Keratinocyte (primary cell): ENCODE data around the gene PTK7. TPM values are rescaled to one million over a fixed set of nuclear protein-coding genes. Genes with fewer than 3 reads are reported as not detected.

ENCODE experiments used
- DNase-seq: peaks from one replicate; pipeline ENCODE4 v3.0.0-alpha.2; 2011; ENCODE audit warnings: low read depth, missing footprints, low spot score
- FAIRE-seq: peaks from 2 replicates; lab custom pipeline; 2011; peaks lifted over from hg19 to GRCh38; lab: Jason Lieb, UNC
- H2AFZ ChIP-seq: 2 replicates; pipeline ENCODE4 v1.6.0; 2012; ENCODE audit warnings: low read length, control low read depth, inconsistent platforms; ENCODE audit not compliant: control insufficient read depth
- H3K27ac ChIP-seq: 2 replicates; pipeline ENCODE4 v1.5.1; 2011; ENCODE audit warnings: low read length; ENCODE audit not compliant: control insufficient read depth, insufficient read depth
- H3K27me3 ChIP-seq: 3 replicates; pipeline ENCODE4 v1.6.0; 2011; ENCODE audit warnings: low read length; ENCODE audit not compliant: control insufficient read depth, insufficient read depth; ENCODE audit errors: extremely low read depth
- H3K36me3 ChIP-seq, 2 experiments: 2 replicates in 1 of 2; 3 replicates in 1 of 2; pipeline ENCODE4 v1.5.1; 2011; ENCODE audit warnings: low read length in 2 of 2, mild to moderate bottlenecking in 1 of 2; ENCODE audit not compliant: control insufficient read depth in 2 of 2, insufficient read depth in 2 of 2; ENCODE audit errors: extremely low read depth in 1 of 2
- H3K4me1 ChIP-seq: 3 replicates; pipeline ENCODE4 v1.5.1; 2011; ENCODE audit warnings: low read length; ENCODE audit not compliant: control insufficient read depth, insufficient read depth; ENCODE audit errors: extremely low read depth
- H3K4me2 ChIP-seq: 3 replicates; pipeline ENCODE4 v1.6.0; 2011; ENCODE audit warnings: low read depth, low read length; ENCODE audit not compliant: control insufficient read depth, insufficient read depth; ENCODE audit errors: extremely low read depth
- H3K4me3 ChIP-seq, 3 experiments: fragments of 200-600 bp in 1 of 3; sonication (generic) in 1 of 3; 2 replicates in 2 of 3; 3 replicates in 1 of 3; pipeline ENCODE4 v1.5.1; 2011 to 2016; ENCODE audit warnings: low read length in 3 of 3, mild to moderate bottlenecking in 3 of 3, control low read depth in 2 of 3, inconsistent platforms in 1 of 3, low read depth in 1 of 3, mixed read lengths in 1 of 3, mixed run types in 1 of 3, moderate library complexity in 1 of 3; ENCODE audit not compliant: control insufficient read depth in 2 of 3, insufficient read depth in 2 of 3; ENCODE audit errors: extremely low read depth in 1 of 3
- H3K79me2 ChIP-seq: 2 replicates; pipeline ENCODE4 v1.6.0; 2012; ENCODE audit warnings: low read length; ENCODE audit not compliant: control insufficient read depth, insufficient read depth
- H3K9ac ChIP-seq: 3 replicates; pipeline ENCODE4 v1.6.0; 2011; ENCODE audit warnings: low read length; ENCODE audit not compliant: control insufficient read depth, insufficient read depth; ENCODE audit errors: extremely low read depth
- H3K9me1 ChIP-seq: 3 replicates; pipeline ENCODE4 v1.6.0; 2011; ENCODE audit warnings: low read length; ENCODE audit not compliant: control insufficient read depth, insufficient read depth; ENCODE audit errors: extremely low read depth
- H3K9me3 ChIP-seq: 2 replicates; pipeline ENCODE4 v1.5.1; 2012; ENCODE audit warnings: low read depth, low read length; ENCODE audit not compliant: control insufficient read depth
- H4K20me1 ChIP-seq: 3 replicates; pipeline ENCODE4 v1.6.0; 2011; ENCODE audit warnings: low read length; ENCODE audit not compliant: control insufficient read depth, insufficient read depth; ENCODE audit errors: extremely low read depth
- CTCF ChIP-seq, 3 experiments: IDR thresholded peaks in 1 of 3; conservative IDR thresholded peaks in 1 of 3; optimal IDR thresholded peaks in 1 of 3; 2 replicates in 2 of 3; 3 replicates in 1 of 3; pipeline versions ENCODE3 to v1.5.1; 2011; ENCODE audit warnings: low read length in 3 of 3, mild to moderate bottlenecking in 3 of 3, moderate library complexity in 2 of 3, control low read depth in 1 of 3, inconsistent platforms in 1 of 3; ENCODE audit not compliant: insufficient read depth in 2 of 3; ENCODE audit errors: extremely low read depth in 1 of 3
- EZH2 ChIP-seq: IDR thresholded peaks from one replicate; pipeline ENCODE4 v1.6.1; 2012; ENCODE audit warnings: inconsistent platforms, mild to moderate bottlenecking, low read length, moderate library complexity
- dilution Hi-C: fragments of 300-500 bp; cut with MboI; formaldehyde crosslinking; loops from one replicate; pipeline ENCODE4 v1.7.0; 2020; ENCODE audit warnings: low sequenced_read_pairs; ENCODE audit not compliant: extremely low pct_ligation_motif_present
- polyA plus RNA-seq, 5 experiments: library from polyadenylated mRNA; depleted of rRNA in 3 of 5; stranded (reverse) in 3 of 5; stranded (forward) in 1 of 5; unstranded in 1 of 5; fragments of >200 nt; gene quantifications; 1 replicate in 1 of 5; 2 replicates in 3 of 5; 3 replicates in 1 of 5; pipeline versions ENCODE4 v1.2.1 to v1.2.3, GENCODE V29; 2011 to 2012; ENCODE audit warnings: missing spikeins in 2 of 5, low read depth in 1 of 5, low replicate concordance in 1 of 5

The PTK7 gene
- polyA plus RNA-seq, 1 donor (not counting 4 experiments of a cell fraction or from before 2014, with no cell fraction given) = 58.8 TPM

GRCh38 chr6:43082806-43083655 lies 6.9 kb downstream of the PTK7 start:
- dilution Hi-C loops = no loop called here
- Histone ChIP-seq H3K9me1 (no peaks in the 10 kb centered on the region), H3K9me3 (no peaks in the 10 kb centered on the region), H3K27ac (no peak overlapping the region), H2AFZ (no peak overlapping the region), H4K20me1 (no peaks in the 10 kb centered on the region), H3K79me2 (peaks cover 94% of the 10 kb centered on the region), H3K4me3 (no peak overlapping the region), H3K4me2 (no peak overlapping the region), H3K4me1 (peaks cover 18% of the 10 kb centered on the region), H3K36me3 (peaks cover 0 to 3% of the 10 kb centered on the region in 2 experiments), H3K9ac (no peak overlapping the region), H3K27me3 (no peaks in the 10 kb centered on the region)
- FAIRE-seq (no peak), DNase-seq (no peak)
- TF ChIP-seq CTCF (optimal IDR thresholded peaks at IDR 0.05 in 1 of 3, IDR thresholded peaks at IDR 0.05 in 1 of 3, conservative IDR thresholded peaks at IDR 0.05 in 1 of 3; ENCODE audit: extremely low read depth in 1 of 3, insufficient read depth in 2 of 3, low read length in 3 of 3) = no peak
- no peak for TF ChIP-seq EZH2

- DNase-seq = no peak
- no peaks in the 10 kb centered on the region for H4K20me1 ChIP-seq
- no peak overlapping the region for H3K9ac ChIP-seq
- peaks cover 39% of the 10 kb centered on the region for H3K4me1 ChIP-seq
- no peak overlapping the region for H3K27ac ChIP-seq
- H3K36me3 ChIP-seq = no peaks in the 10 kb centered on the region
- no peaks in the 10 kb centered on the region for H3K9me3 ChIP-seq
- no peaks in the 10 kb centered on the region for H3K27me3 ChIP-seq
- TF ChIP-seq EZH2 (no peak), CTCF (optimal IDR thresholded peaks at IDR 0.05 in 1 of 3, IDR thresholded peaks at IDR 0.05 in 1 of 3, conservative IDR thresholded peaks at IDR 0.05 in 1 of 3; ENCODE audit: extremely low read depth in 1 of 3, insufficient read depth in 2 of 3, low read length in 3 of 3) (no peak)
- peaks cover 91% of the 10 kb centered on the region for H3K79me2 ChIP-seq
- FAIRE-seq = no peak
- dilution Hi-C loops = no loop called here
- H3K9me1 ChIP-seq = no peaks in the 10 kb centered on the region
- H3K4me2 ChIP-seq = no peak overlapping the region
- H3K4me3 ChIP-seq = no peak overlapping the region
- no peak overlapping the region for H2AFZ ChIP-seq
These were observed 10.0 kb downstream of the PTK7 start for GRCh38 chr6:43086022-43086658.
